Activated naive CD4-positive, alpha-beta T cell treated with anti-CD3 and anti-CD28 coated beads, Interleukin-2, amount 10 ng/mL, durations not matched to agents 7 days and 5 days (primary cell): ENCODE data around the gene IL21R.

ENCODE experiments used
- CTCF ChIA-PET: fragments of 350-600 bp; sonication (Branson Sonifier 250); formaldehyde crosslinking; loops from one replicate; lab custom pipeline; 2021; ENCODE audit warnings: antibody characterized with exemption; lab: Charles Lee
- DNase-seq: peaks from one replicate; pipeline ENCODE4 v3.0.0-alpha.2; 2020
- H3K27ac Mint-ChIP-seq: one replicate; pipeline ENCODE4 v1.8.0; 2021; ENCODE audit warnings: mild to moderate bottlenecking, moderate library complexity, mixed read lengths
- H3K27me3 Mint-ChIP-seq: one replicate; pipeline ENCODE4 v1.8.0; 2021; ENCODE audit warnings: mild to moderate bottlenecking, mixed read lengths
- H3K36me3 Mint-ChIP-seq: one replicate; pipeline ENCODE4 v1.8.0; 2021; ENCODE audit warnings: mixed read lengths
- H3K4me1 Mint-ChIP-seq: one replicate; pipeline ENCODE4 v1.8.0; 2021; ENCODE audit warnings: mixed read lengths
- H3K4me3 Mint-ChIP-seq: one replicate; pipeline ENCODE4 v1.8.0; 2021; ENCODE audit warnings: mild to moderate bottlenecking, moderate library complexity, mixed read lengths
- H3K9me3 Mint-ChIP-seq: one replicate; pipeline ENCODE4 v1.8.0; 2021; ENCODE audit warnings: mixed read lengths

The IL21R gene

DNA sequence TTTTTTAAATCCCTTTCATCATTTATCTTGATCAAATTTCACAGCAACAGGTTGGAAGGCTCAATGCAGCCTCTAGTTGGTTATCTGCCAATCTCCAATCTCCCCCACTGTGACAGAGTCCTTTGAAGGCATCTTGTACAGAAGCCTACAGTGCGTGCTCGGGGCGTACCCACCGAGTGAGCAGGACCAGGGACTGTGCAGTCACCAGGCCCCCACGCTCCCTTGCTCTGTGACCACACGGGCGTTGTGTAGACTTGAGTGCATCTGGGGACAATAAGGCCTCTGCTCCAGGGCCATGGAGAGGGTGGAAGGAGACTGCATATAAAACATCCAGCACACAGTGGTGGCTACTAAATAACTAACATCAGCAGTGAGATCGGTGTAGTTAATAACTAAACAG is 84.4 kb downstream of the IL21R start:
- Mint-ChIP-seq H3K4me3 (no peak overlapping the region), H3K27ac (no peak overlapping the region), H3K9me3 (no peaks in the 10 kb centered on the region), H3K36me3 (peaks cover 49% of the 10 kb centered on the region), H3K27me3 (no peaks in the 10 kb centered on the region), H3K4me1 (no peaks in the 10 kb centered on the region)
- no peak for DNase-seq
- CTCF ChIA-PET: no interaction called here

- H3K27ac Mint-ChIP-seq: no peak overlapping the region
- DNase-seq: no peak
- H3K27me3 Mint-ChIP-seq: no peaks in the 10 kb centered on the region
- H3K36me3 Mint-ChIP-seq: peaks cover 48% of the 10 kb centered on the region
- no peaks in the 10 kb centered on the region for H3K4me1 Mint-ChIP-seq
- H3K4me3 Mint-ChIP-seq: no peak overlapping the region
- H3K9me3 Mint-ChIP-seq: no peaks in the 10 kb centered on the region
- CTCF ChIA-PET: no interaction called here
Observed at GRCh38 chr16:27486760-27487159, 84.8 kb downstream of the IL21R start.

- Mint-ChIP-seq H3K4me1 (no peaks in the 10 kb centered on the region), H3K27me3 (no peaks in the 10 kb centered on the region), H3K4me3 (no peak overlapping the region), H3K36me3 (peaks cover 49% of the 10 kb centered on the region), H3K27ac (peak overlapping the region; percentile 25), H3K9me3 (no peaks in the 10 kb centered on the region)
- CTCF ChIA-PET: no interaction called here
- no peak for DNase-seq
Observed at GRCh38 chr16:27489421-27489820, 87.4 kb downstream of the IL21R start.

GRCh38 chr16:27489906-27490305 is 87.9 kb downstream of the IL21R start:
- Mint-ChIP-seq H3K27me3 (no peaks in the 10 kb centered on the region), H3K27ac (no peak overlapping the region), H3K4me3 (no peak overlapping the region), H3K9me3 (no peaks in the 10 kb centered on the region), H3K36me3 (peaks cover 49% of the 10 kb centered on the region), H3K4me1 (no peaks in the 10 kb centered on the region)
- DNase-seq: no peak
- CTCF ChIA-PET: no interaction called here

- H3K4me1 Mint-ChIP-seq: no peaks in the 10 kb centered on the region
- no peaks in the 10 kb centered on the region for H3K9me3 Mint-ChIP-seq
- peaks cover 41% of the 10 kb centered on the region for H3K36me3 Mint-ChIP-seq
- no peak overlapping the region for H3K4me3 Mint-ChIP-seq
- CTCF ChIA-PET: interaction anchor here (0.5 kb wide), 1 partner anchor 497 kb away, joined by 3 read pairs; no protein-coding TSS in a partner anchor
- H3K27me3 Mint-ChIP-seq: no peaks in the 10 kb centered on the region
- DNase-seq: no peak
- H3K27ac Mint-ChIP-seq: no peak overlapping the region
Observed at GRCh38 chr16:27491894-27492587, 90.1 kb downstream of the IL21R start.

- Mint-ChIP-seq H3K9me3 (no peaks in the 10 kb centered on the region), H3K36me3 (peaks cover 43% of the 10 kb centered on the region), H3K27me3 (no peaks in the 10 kb centered on the region), H3K4me1 (no peaks in the 10 kb centered on the region), H3K4me3 (no peak overlapping the region), H3K27ac (no peak overlapping the region)
- DNase-seq: no peak
- CTCF ChIA-PET: no interaction called here
Observed at GRCh38 chr16:27492588-27492979, 90.6 kb downstream of the IL21R start.

- CTCF ChIA-PET: no interaction called here
- no peaks in the 10 kb centered on the region for H3K4me1 Mint-ChIP-seq
- no peak for DNase-seq
- H3K27ac Mint-ChIP-seq: no peak overlapping the region
- H3K27me3 Mint-ChIP-seq: no peaks in the 10 kb centered on the region
- H3K9me3 Mint-ChIP-seq: no peaks in the 10 kb centered on the region
- peaks cover 42% of the 10 kb centered on the region for H3K36me3 Mint-ChIP-seq
- no peak overlapping the region for H3K4me3 Mint-ChIP-seq
Observed at GRCh38 chr16:27495191-27495590, 93.2 kb downstream of the IL21R start.

- Mint-ChIP-seq H3K27ac (no peak overlapping the region), H3K9me3 (no peaks in the 10 kb centered on the region), H3K4me1 (no peaks in the 10 kb centered on the region), H3K36me3 (peaks cover 42% of the 10 kb centered on the region), H3K4me3 (no peak overlapping the region), H3K27me3 (no peaks in the 10 kb centered on the region)
- CTCF ChIA-PET: interaction anchor here (0.6 kb wide), 1 partner anchor 146 kb away, joined by 3 read pairs; no protein-coding TSS in a partner anchor
- no peak for DNase-seq
Observed at GRCh38 chr16:27498031-27498825, 96.3 kb downstream of the IL21R start.

- DNase-seq: no peak
- H3K27ac Mint-ChIP-seq: peak overlapping the region; percentile 6
- H3K9me3 Mint-ChIP-seq: no peaks in the 10 kb centered on the region
- no peaks in the 10 kb centered on the region for H3K27me3 Mint-ChIP-seq
- no peak overlapping the region for H3K4me3 Mint-ChIP-seq
- H3K36me3 Mint-ChIP-seq: peaks cover 49% of the 10 kb centered on the region
- CTCF ChIA-PET: interaction anchor here (0.6 to 1.5 kb wide), 2 partner anchors 17 to 147 kb away, joined by 3 to 4 read pairs; no protein-coding TSS in a partner anchor
- no peaks in the 10 kb centered on the region for H3K4me1 Mint-ChIP-seq
Observed at GRCh38 chr16:27498916-27499658, 97.1 kb downstream of the IL21R start.

DNA sequence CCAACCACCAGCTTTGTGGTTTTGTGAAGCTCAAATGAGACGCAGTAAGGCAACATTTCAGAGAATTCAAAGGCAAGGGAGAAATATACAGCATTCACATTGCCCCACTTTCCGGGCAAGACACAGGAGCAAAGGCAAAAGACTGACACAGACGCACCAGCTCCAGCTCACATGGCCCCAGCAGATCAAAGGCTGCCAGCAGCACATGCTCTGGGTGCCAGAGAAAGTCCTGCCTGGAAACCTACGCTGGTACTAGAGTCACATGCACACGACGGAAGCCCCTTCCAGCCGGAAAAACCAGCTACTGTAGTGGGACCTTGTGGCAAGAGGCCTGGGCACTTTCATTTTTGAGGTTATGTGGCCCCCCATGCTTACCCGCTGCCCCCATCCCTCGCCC is 97.7 kb downstream of the IL21R start:
- no peaks in the 10 kb centered on the region for H3K4me1 Mint-ChIP-seq
- CTCF ChIA-PET: interaction anchor here (1.5 kb wide), 1 partner anchor 16 kb away, joined by 4 read pairs; no protein-coding TSS in a partner anchor
- peaks cover 47% of the 10 kb centered on the region for H3K36me3 Mint-ChIP-seq
- H3K27ac Mint-ChIP-seq: no peak overlapping the region
- H3K4me3 Mint-ChIP-seq: no peak overlapping the region
- no peak for DNase-seq
- H3K9me3 Mint-ChIP-seq: no peaks in the 10 kb centered on the region
- no peaks in the 10 kb centered on the region for H3K27me3 Mint-ChIP-seq

DNA sequence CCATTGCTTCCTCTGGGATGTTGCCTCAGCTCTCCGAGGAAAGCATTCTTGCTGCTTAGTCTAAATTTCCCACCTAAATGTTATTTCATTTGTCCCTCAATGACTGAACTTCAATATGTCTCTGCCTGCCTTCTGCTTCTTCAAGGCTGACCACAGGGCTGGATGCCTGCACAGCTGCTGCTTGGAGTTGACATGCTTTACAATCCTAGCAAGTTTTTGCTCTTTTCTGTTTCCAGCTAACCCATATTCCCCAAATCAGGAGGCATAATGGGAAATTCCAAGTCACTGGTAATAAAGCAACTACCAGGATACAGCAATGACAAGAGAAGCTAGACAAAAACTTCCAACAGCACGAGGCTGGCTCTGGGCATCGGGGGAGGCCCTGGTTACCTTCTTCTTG is 98.8 kb downstream of the IL21R start:
- H3K27ac Mint-ChIP-seq: no peak overlapping the region
- H3K36me3 Mint-ChIP-seq: peaks cover 52% of the 10 kb centered on the region
- CTCF ChIA-PET: no interaction called here
- H3K4me3 Mint-ChIP-seq: no peak overlapping the region
- no peaks in the 10 kb centered on the region for H3K27me3 Mint-ChIP-seq
- no peaks in the 10 kb centered on the region for H3K4me1 Mint-ChIP-seq
- DNase-seq: no peak
- no peaks in the 10 kb centered on the region for H3K9me3 Mint-ChIP-seq
